ENCODE data around the gene FEM1C. TPM values are rescaled to one million over a fixed set of nuclear protein-coding genes. Genes with fewer than 3 reads are reported as not detected.

The FEM1C gene
- total and polyA plus RNA-seq, 9 of the 15 experiments (the other 6 are each of a cell fraction or from before 2014, with no cell fraction given), result 1.4 to 9.3 (median 4.3) TPM

DNA sequence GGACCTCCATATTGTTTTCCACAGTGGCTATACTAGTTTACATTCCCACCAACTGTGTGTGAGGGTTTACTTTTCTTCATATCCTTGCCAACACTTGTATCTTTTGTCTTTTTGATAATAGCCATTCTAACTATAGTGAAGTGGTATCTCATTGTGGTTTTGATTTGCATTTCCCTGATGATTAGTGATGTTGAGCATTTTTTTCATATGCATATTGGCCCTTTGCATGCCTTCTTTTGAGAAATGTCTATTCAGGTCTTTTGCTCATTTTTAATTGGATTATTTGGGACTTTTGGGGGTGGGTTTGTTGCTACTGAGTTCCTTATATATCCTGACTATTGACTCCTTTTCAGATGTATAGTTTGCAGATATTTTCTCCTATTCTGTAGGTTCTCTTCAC, 44.4 kb downstream of the FEM1C start:
- in situ Hi-C loops (cut with MboI), result no loop called here

More for the DNA sequence above, 44.4 kb downstream of the FEM1C start:
- Histone ChIP-seq H3K9me1 (ENCODE audit: control insufficient read depth, insufficient read depth, low read length) (no peaks in the 10 kb centered on the region), H2AFZ (ENCODE audit: low read depth, low read length) (no peak overlapping the region), H3K27ac (ENCODE audit: extremely low read depth, low read depth, low read length) (no peak overlapping the region), H3K4me2 (ENCODE audit: insufficient read depth, low read length) (no peak overlapping the region), H3K9ac (ENCODE audit: insufficient read depth in 1 of 2, low read depth in 2 of 2, low read length in 2 of 2) (no peak overlapping the region), H4K20me1 (replicated peaks; ENCODE audit: control insufficient read depth, insufficient read depth, low read length) (no peaks in the 10 kb centered on the region), H3K27me3 (ENCODE audit: control insufficient read depth in 2 of 2, insufficient read depth in 2 of 2, low read length in 2 of 2) (no peaks in the 10 kb centered on the region; a peak in 1 of 5 replicates), H3K9me3 (replicated peaks; ENCODE audit: control insufficient read depth, insufficient read depth, low read depth, low read length) (no peaks in the 10 kb centered on the region), H3K4me3 (no peak overlapping the region), H3K36me3 (ENCODE audit: control insufficient read depth, insufficient read depth, low read length) (no peaks in the 10 kb centered on the region), H3K79me2 (ENCODE audit: control insufficient read depth, insufficient read depth, low read length) (no peaks in the 10 kb centered on the region), H3K4me1 (replicated peaks in 1 of 2; ENCODE audit: control insufficient read depth in 2 of 2, insufficient read depth in 2 of 2, low read length in 2 of 2) (no peaks in the 10 kb centered on the region)
- ChIA-PET CTCF (ENCODE audit: low intra/inter-chr PET ratio) (no interaction called here), POLR2A (no interaction called here)
- ATAC-seq, result no peak
- DNase-seq (ENCODE audit: extremely low read depth in 1 of 4, low spot score in 3 of 4), result no peak
- no TSS peak for BruUV-seq (replicated peaks)
- intact Hi-C loops (cut with micrococcal nuclease), result no loop called here
- FAIRE-seq, result no peak
- TF ChIP-seq, protein P1, sequence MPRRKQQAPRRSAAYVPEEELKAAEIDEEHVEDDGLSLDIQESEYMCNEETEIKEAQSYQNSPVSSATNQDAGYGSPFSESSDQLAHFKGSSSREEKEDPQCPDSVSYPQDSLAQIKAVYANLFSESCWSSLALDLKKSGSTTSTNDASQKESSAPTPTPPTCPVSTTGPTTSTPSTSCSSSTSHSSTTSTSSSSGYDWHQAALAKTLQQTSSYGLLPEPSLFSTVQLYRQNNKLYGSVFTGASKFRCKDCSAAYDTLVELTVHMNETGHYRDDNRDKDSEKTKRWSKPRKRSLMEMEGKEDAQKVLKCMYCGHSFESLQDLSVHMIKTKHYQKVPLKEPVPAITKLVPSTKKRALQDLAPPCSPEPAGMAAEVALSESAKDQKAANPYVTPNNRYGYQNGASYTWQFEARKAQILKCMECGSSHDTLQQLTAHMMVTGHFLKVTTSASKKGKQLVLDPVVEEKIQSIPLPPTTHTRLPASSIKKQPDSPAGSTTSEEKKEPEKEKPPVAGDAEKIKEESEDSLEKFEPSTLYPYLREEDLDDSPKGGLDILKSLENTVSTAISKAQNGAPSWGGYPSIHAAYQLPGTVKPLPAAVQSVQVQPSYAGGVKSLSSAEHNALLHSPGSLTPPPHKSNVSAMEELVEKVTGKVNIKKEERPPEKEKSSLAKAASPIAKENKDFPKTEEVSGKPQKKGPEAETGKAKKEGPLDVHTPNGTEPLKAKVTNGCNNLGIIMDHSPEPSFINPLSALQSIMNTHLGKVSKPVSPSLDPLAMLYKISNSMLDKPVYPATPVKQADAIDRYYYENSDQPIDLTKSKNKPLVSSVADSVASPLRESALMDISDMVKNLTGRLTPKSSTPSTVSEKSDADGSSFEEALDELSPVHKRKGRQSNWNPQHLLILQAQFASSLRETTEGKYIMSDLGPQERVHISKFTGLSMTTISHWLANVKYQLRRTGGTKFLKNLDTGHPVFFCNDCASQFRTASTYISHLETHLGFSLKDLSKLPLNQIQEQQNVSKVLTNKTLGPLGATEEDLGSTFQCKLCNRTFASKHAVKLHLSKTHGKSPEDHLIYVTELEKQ (CRISPR knock-in tag; IDR thresholded peaks at IDR 0.05), result no peak
- no peak for TF ChIP-seq ZBED1 (IDR thresholded peaks at IDR 0.05)
